HT-29 (cell line): ENCODE measurements around the gene DIPK1A. TPM values are rescaled to one million over a fixed set of nuclear protein-coding genes. Genes with fewer than 3 reads are reported as not detected.

Experiments
- DNase-seq: peaks from one replicate; pipeline ENCODE4 v3.0.0-alpha.2; 2015; ENCODE audit warnings: low spot score
- small RNA-seq: library from RNA; depleted of rRNA; stranded (forward); fragments of <200 nt; gene quantifications from one replicate; pipeline ENCODE3, GENCODE V24; 2014
- total RNA-seq: library from RNA; depleted of rRNA; stranded (reverse); fragments of >200 nt; shearing (Covaris generic); gene quantifications from 2 replicates; pipeline ENCODE4 v1.2.3, GENCODE V29; 2014; rRNA removed

The DIPK1A gene
- total RNA-seq, 1 experiment from 2014 or later: 0.38 TPM

DNA sequence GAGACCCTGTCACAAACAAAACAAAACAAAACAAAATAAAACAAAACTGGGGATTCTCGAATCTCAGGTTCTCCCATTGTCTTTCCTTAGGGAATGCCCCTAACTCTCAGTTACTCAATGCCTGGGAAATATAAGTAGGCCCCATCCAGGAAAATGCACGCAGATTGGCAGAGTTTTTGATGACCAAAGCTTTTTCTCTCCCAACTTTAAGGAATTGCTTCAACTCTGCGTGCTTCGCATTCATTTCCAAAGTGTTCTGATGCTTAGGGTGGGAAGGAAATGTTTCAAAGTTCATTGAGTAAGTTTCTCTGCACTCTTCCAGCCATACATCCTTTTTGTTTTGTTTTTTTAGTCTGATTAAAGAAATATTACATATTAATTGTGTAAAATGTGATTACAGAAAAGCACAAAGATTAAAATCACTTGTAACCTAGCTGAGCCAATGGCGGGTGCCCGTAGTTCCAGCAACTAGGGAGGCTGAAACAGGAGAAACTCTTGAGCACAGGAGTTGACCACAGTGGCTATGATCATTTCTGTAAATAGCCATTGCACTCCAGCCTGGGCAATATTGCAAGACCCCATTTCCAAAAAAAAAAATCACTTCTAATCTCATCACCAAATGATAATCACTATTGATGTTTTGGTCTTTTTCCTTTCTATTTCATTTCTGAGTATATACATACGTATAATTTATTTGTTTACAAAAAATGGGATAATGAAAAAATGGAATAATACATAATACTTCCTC, 157.9 kb downstream of the DIPK1A start:
- DNase-seq: no peak

DNA sequence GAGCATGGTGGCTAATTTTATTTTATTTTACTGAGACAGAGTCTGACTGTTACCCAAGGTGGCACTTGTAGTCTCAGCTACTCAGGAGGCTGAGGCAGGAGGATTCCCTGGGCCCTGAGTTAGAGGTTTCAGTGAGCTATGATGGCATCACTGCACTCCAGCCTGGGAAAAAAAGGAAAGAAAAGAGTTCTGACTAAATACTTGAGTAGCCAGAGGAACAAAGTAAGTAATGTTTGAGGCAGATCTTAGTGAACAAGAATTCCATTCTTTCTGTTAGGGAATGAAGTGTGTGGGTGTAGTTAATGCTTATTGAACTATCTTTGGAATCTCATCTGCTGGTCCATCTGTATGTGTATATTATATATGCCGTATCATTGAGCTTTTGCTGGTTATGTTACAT, 163.3 kb downstream of the DIPK1A start:
- no peak for DNase-seq

DNA sequence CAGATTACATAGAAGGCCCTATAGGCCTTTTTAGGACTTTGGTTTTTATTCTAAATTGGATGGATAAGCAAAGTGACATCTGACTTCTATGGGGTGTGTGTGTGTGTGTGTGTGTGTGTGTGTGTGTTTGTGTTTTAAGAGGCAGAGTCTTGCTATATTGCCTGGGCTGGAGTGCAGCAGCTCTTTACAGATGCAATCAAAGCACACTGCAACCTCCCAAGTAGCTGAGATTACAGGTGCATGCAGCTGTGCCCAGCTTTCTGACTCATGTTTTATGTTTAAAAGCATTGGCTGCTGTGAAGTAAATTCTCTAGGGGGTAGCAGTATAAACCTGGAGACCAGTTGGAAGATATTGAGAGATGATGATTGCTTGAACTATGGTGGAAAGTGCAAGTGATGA, 164.0 kb downstream of the DIPK1A start:
- DNase-seq: no peak

DNA sequence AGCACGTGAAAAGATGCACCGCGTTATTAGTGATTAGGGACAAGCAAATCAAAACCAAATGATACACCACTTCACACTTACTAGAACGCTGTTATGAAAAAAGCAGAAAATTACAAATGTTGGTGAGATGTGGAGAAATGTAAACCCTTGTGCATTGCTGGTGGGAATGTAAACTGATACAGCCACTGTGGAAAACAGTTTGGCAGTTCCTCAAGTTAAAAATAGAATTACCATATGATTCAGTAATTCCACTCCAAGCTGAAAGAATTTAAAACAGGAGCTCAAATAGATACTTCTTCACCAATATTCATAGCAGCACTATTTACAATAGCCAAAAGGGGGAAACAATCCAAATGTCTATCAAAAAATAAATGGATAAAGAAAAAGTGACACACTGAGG, 166.1 kb downstream of the DIPK1A start:
- no peak for DNase-seq

DNA sequence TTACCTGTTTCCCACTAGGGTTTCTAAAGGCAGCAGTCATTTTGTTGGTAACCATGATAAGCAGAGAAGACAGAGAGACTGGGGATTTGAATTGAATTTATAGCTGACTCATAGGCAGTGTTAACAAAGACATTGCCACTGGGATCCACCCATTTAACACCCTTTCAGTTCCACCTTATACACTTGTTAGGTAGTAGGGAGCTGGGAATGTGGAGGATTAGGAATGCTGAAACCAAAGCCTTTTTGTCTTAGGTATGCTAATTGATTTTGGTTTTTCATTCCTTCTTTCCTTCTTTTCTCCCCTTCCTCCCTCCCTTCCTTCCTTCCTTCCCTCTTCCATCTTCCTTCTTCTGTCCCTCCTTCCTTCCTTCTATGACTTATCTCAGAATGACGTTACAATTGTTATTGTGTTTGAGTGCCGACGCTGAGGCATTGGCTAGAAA, 168.9 kb downstream of the DIPK1A start:
- DNase-seq: peak; percentile 20

Small RNA genes within 50 kb of the gene (small RNA-seq; reads per million reads assigned to genes)
- gene RF00432 (not detected), gene RN7SL692P (not detected), gene RNU6-210P (not detected), gene RNU6-970P (not detected), gene SNORA66 (3.2 reads per million, percentile 76 among the genes with 10 or more reads in this experiment), gene SNORD21 (not detected)

Other genes with a start within 250 kb of the DIPK1A start
- 17.1 and 19.5 TPM in 2 replicates for gene EVI5, start 176.4 kb downstream of the DIPK1A start, total RNA-seq
- 1,169 and 1,308 TPM in 2 replicates for gene RPL5, start 129.4 kb downstream of the DIPK1A start, total RNA-seq
- 18.4 and 19.2 TPM in 2 replicates for gene MTF2, start 117.8 kb upstream of the DIPK1A start, total RNA-seq
- 40.3 and 47.1 TPM in 2 replicates for gene TMED5, start 219.0 kb upstream of the DIPK1A start, total RNA-seq
- gene CCDC18, start 219.3 kb upstream of the DIPK1A start, total RNA-seq: 4.7 and 9.0 TPM in 2 replicates